NB4 (cell line): ENCODE measurements around the gene HIGD1A.

ENCODE experiments used
- MYC ChIP-seq: IDR thresholded peaks from 2 replicates; pipeline ENCODE4 v1.6.1; 2011; ENCODE audit warnings: low read depth, low read length
- POLR2A ChIP-seq: IDR thresholded peaks from 2 replicates; pipeline ENCODE4 v1.6.1; 2011; ENCODE audit warnings: mild to moderate bottlenecking; ENCODE audit not compliant: insufficient read length; ENCODE audit errors: extremely low read depth
- TF ChIP-seq, protein P1 (sequence below): IDR thresholded peaks from one replicate; pipeline ENCODE4 v1.5.1; 2012; ENCODE audit warnings: low read depth, low read length
- TF ChIP-seq, protein P2 (sequence below): IDR thresholded peaks from 2 replicates; pipeline ENCODE4 v1.6.1; 2011; ENCODE audit warnings: low read depth, low read length

DNA sequence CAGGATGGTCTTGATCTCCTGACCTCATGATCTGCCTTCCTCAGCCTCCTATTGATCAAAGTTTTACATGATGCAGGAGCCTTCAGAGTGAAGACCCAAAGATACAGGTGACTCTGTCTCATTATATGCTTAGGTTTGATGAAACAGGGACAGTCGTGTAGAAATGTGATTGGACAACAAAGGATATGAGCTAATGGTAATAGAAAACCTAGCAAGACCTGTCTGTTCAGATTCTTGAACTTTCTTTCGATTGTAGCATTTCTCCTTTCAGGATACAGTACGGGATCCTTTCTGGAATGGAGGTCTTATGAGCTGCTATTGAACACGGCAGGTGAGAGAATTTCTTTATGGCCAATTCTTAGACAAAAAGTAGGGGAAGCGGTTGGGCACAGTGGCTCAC is 4.9 kb upstream of the HIGD1A start, which contains the start of gene ACKR2:
- TF ChIP-seq, protein P1, sequence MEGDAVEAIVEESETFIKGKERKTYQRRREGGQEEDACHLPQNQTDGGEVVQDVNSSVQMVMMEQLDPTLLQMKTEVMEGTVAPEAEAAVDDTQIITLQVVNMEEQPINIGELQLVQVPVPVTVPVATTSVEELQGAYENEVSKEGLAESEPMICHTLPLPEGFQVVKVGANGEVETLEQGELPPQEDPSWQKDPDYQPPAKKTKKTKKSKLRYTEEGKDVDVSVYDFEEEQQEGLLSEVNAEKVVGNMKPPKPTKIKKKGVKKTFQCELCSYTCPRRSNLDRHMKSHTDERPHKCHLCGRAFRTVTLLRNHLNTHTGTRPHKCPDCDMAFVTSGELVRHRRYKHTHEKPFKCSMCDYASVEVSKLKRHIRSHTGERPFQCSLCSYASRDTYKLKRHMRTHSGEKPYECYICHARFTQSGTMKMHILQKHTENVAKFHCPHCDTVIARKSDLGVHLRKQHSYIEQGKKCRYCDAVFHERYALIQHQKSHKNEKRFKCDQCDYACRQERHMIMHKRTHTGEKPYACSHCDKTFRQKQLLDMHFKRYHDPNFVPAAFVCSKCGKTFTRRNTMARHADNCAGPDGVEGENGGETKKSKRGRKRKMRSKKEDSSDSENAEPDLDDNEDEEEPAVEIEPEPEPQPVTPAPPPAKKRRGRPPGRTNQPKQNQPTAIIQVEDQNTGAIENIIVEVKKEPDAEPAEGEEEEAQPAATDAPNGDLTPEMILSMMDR: no peak
- TF ChIP-seq POLR2A: no peak
- TF ChIP-seq, protein P2, sequence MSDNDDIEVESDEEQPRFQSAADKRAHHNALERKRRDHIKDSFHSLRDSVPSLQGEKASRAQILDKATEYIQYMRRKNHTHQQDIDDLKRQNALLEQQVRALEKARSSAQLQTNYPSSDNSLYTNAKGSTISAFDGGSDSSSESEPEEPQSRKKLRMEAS: no peak
- TF ChIP-seq MYC: no peak
